Stimulated activated CD8-positive, alpha-beta memory T cell treated with anti-CD3 and anti-CD28 coated beads, Interleukin-7, amount 100 ng/mL, for 24 hours (primary cell): Measurements from ENCODE around the gene NMRK1.

Experiments used
- DNase-seq: peaks from one replicate; pipeline ENCODE4 v3.0.0-alpha.2; 2020; ENCODE audit warnings: low read depth

The NMRK1 gene

DNA sequence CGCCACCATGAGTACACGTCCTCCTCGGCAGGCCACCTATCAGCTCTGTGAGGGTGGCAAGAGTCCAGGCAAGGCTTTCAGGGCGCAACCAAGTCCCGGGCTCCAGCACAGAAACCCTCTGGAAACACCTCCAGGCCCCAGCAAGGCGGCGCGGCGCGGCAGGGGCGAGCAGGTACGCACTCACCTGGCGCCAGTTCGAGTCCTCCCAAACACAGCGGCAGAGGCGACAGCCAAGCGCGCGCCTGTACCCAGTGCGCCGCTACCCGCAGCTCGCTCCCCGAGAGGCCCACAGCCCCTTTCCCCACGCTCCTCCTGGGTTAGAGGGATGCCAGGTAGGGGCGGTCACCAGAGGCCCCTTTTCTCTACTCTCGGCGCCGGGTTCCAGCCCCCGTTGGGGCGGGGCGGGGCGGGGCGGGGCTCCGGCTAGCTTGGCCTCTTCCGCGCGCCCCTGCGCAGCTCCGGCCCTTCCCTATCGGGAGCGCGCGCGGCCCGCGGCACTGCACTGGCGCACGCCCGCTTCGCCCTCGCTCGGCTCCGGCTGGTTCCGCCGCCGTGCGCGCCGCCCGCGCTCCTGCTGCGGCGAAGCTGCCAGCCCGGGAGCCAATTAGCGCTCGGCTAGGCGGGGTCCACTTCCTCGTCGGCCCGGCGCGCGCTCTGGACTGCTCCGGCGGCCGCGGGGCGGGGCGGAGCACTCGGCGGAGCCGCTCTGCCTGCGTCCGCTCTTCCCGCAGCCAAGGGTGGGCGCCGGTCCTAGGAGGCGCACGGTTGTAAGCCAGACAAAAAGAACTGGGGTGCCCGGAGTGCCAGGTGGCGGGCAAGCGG, at the start of gene NMRK1, which contains the start of gene OSTF1:
Gene NMRK1, minus strand, starts transcription at position 332 of the 822 bp plus-strand sequence. CDS start 5,040 bp downstream, outside the sequence.
Gene OSTF1, plus strand, starts transcription at position 691 of the 822 bp plus-strand sequence. CDS start 179 bp downstream, outside the sequence.
- DNase-seq = peak; percentile 71

DNA sequence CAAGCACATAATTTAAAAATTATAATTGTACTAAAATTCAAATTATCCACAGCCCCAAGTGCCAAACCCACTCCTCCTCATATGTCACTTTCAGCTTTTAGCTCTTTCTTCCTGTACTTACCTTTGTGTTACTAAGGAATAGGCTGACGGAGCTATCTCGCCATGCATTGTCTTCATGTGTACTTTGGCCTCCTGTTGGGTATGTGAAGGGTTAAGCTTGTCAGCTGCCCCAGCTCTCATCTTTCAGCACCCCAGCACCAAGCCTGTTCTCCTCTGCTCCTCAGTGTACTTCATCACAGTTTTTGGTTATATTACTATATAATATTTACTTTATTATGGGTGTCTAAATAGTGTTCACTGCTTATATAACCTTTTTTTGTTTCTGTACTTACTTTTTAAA, 46.5 kb upstream of the NMRK1 start:
- DNase-seq = no peak

DNA sequence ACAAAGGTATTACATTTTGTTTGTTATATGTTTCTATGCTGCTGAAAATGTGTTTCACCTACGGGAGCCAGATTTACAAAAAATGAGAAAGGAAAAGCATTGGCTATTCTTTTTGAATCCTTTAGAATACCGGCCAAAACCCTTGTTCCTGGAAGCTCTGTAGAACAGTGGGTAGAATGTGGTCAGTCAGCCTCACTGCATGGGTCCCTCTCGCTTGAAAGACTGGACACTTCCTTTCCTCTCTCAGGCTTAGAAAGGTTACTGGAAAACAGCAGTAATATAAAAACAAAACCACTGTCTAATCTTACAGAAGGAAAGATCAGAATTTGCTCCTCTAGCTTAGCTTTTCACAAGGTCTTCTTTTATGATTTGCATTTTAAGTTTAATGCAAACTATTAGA, 45.4 kb upstream of the NMRK1 start:
- DNase-seq = no peak

DNA sequence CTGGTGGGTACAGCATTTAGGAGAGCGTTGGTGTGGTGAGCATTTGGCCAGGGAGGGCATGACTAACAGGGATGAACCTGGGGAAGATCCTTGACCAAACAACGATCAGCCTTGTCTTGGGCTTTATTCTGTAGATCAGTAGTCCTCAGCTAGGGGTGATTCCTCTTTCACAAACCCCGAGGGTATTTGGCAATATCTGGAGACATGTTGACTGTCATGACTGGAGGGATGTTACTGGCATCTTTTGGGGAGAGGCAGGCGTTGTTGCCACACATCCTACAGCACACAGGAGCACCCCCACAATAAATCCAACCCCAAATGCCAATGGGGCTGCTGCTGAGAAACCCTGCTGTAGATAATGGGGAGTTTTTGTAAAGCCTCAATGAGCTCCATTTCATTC, 44.3 kb upstream of the NMRK1 start:
- DNase-seq = no peak

DNA sequence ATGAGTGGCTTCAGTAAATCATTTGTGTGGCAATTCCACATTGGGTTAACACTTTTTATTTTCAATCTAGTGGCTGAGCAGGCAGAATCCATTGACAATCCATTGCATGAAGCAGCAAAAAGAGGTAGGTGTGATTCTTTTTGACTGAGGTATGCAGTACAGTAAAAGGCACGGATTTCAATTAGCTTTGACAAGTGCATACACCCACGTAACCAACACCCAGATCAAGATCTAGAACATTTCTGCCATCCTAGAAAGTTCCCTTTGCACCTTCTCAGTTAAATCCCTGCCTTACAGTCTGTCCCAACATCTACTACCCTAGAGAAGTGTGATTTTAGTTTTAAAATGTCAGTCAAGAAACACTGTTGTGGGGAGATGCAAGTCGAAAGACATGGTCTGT, 43.7 kb upstream of the NMRK1 start:
- DNase-seq = no peak

DNA sequence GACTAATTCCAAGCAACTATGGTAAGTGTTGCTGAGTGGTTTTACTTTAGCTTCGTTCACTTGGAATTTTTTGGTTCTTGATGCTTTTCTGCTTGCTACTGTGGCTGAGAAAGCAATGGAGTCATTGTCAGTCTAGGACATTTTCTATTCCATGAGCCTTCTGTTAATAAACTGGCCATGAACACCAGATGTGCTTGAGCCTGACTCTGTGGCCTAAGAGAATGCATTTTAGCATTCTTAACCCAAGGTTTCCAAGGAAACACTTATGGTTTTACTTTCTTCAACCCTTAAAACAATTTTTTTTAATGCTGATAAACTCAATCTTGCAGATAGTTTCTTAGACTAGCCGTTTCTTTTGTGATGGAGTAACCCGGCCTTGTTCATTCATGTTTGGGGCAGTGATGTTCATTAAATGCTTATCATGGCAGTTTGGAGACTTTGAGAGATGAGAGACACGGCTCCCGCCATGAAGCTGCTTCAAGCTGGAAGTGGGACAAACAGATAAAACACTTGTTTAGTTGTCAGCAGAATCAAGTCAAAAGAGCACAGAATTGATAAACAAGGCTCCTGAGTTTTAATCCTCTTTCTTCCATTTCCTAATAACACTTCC, 42.8 kb upstream of the NMRK1 start:
- no peak for DNase-seq

DNA sequence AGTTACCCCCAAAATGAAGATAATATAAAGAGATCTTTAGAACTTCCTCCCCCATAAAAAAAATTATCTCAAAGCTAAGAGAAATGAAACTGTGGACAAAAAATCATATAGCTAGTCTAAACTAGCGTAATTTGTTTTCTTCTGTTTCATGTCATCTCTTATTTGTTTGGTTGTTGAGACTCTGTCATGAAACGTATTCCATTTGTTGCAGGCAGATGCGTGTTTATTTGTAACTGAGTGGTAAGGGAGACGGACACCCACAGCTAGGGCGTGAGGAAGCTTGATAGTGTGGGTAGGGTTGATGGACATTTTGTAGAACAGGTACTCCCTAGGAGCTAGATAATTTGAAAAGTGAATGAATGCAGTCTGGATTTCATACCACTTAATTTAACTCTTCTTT, 42.2 kb upstream of the NMRK1 start:
- no peak for DNase-seq

DNA sequence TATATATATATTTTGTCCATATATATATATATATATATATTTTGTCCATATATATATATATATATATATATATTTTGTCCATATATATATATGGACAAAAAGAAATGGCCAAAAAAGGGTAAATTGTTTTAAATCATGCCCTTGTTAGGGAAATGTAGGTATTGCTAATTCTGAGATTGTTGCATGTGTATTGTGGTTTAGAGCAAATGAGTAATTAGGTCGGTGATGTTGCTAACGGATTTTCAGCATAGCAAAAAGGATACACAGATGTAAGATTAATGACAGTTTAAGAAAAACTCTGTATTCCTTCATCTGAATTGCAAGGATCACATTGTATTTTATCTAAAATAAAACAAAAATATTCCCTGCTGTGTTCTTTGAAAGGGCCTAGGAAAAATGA, 40.6 kb upstream of the NMRK1 start:
- no peak for DNase-seq

DNA sequence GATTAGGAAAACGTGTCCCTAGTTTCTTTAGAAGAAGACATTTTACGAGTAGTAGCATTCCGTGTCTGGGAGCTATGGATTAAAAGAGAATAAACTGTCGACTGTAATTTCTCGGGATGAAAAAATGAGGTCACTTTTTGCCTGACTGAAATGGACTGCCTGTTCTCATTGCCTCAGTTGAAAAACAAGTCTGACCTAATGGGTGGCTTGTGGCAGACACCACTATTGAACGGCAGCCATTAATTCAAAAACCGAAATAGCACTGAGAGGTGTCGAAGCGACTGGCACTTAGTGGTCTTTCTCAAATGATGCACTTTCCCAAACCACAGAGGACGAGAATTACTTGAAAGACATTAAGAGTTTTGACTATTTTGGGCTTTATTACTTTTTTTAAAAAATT, 35.7 kb upstream of the NMRK1 start:
- no peak for DNase-seq

DNA sequence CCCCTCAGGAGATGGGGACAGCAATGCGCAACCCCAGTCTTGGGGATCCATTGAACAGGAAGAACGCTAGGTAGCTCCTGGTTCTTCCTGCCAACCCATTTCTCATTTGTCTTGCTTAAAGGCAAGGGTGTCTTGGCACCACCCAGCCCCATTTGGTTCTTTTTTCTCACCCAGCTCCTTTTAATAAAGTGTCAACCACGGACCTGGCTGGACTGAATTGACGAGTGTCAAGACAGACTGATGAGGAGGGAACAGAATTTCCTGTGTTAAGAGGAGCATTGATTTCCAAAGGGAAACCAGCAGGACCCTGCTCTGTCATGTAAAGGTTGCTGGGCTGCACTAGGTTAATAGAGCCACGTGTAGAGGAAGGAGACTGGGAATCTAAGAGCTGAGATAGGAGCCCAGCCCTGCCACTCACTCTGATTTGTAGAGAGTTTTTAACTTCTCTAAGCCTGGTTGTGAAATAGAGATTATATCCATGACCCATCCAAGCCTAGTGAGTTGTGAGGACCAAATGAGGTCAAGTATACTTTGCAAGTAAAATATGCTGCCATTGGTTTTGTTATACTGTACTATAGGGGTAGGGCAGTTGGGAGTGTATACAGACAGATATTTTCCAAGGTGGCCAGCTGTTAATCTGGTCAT, 34.1 kb upstream of the NMRK1 start:
- no peak for DNase-seq

DNA sequence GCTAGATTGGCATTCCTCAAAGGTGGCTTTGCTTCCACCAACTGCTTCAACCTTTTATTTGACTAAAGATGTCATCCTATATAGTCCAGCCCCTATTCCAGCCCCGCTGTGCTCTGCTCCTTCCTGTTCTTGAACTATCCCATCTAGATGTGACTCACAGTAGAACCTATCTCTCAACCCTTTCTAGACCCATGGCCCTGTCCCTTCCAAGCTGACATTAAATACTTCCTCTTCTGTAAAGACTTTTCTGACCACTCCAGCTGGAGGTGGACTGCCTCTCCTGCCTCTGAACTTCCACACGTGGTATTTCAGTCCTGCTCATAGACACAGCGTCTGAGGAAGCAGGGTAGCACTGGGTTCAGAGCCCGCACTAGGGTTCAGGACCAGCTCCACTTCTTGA, 32.7 kb upstream of the NMRK1 start:
- DNase-seq = no peak

DNA sequence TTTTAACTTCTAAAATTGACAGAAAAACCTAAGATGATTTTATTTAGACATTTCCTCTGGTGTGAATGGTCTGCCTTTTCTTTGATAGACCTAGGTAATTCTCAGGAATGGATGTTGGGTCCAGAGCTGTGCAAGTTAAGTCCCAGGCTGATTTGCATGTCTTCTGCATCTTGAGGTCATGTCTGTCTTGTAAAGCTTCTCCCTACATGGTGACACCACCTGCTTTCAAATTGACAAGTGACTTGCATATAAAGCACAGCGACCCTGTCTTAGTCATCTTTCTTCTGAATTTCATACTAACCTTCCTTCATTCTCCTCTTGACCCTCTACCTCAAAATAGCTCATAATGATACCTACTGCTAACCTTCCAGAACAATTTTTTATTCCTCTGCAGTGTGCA, 29.6 kb upstream of the NMRK1 start:
- no peak for DNase-seq

DNA sequence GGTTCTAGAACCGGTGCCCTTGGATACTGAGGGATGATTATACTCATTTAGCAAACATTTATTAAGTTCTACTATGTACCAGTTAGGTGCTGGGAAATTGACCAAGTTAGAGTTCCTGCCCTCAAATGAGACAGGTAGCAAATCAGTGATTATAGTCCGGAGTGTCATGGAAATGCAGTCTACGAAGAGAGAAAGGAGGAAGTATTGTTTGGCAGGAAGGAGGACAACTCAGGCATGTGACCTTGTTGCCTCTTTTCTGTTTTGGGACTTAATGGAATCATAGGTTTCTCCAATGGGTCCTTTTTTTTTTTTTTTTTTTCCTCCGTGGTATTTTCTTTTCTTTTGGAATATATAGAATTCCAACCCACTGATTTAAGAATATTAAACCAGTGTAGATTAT, 28.4 kb upstream of the NMRK1 start:
- DNase-seq = no peak

DNA sequence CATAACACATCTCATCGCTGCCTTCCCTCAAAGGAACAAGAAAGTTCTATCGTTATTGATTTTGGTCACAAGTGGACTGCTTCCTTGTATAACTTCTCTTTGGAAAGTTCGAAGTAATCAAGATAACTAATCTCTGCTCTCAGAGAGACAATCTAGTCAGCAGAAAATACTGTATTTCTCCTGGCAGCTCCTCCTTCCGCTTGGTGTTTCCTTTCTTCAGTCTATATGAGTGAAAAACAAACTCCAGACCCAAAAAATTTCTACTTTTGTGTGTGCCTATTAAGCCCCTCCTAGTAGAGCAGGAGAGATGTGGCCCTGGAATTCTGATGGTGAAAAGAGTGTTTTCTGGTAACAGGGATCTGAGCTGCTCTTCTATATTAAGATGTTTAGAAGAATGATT, 24.8 kb upstream of the NMRK1 start:
- no peak for DNase-seq

DNA sequence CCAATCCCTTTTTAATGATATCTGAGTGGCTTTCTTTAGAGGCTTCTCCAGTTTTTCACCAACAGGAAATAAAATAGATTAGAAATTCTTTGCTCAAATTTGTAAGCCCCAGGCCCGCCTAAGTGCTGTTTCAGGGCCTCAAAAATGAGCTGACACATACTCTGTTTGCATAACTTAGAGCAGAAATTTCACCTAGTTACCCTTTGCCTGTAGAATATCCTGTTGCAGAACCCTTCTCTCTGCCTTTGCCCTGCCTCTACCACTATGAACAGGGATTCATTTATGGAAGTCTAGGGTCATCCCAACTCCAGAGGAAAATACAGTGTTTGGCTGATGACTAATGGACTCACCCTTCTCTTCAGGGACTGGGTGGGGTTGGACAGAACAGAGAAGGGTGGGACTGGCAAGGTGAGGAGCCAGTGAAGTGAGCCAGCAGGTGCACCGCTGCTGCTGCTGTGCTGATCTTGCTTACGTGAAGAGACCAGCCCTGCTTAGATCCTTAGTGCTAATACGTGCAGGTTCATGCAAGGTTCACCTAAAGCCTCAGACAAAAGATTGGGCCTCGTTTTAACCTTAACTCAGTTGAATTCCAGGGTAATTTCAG, 23.2 kb upstream of the NMRK1 start:
- DNase-seq = no peak

DNA sequence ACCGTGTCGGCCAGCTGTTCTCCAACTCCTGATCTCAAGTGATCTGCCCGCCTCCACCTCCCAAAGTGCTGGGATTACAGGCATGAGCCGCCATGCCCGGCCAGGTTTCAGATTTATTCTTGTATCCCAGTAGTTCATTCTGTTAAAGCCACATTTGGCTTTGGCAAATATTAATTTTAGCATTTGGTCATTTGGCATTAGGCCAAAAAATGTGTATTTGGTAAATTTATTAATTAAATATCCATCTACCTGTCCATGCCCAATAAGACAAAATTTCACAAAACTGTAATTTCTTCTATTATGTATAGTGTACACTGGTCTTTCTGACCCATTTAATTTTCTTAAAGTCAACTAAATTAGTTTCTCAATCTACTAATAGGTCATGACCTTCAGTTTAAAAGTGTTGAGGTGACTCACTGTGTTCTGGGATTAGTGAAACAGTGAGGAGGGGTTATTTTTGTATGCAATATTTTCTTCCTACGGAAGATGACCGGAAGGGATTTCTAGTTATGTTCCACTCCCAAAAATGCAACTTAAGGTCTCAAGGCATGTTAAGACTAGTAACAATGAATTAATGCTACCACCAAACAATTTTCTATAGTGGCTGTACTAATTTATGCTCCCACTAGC, 21.4 kb upstream of the NMRK1 start:
- DNase-seq = no peak

DNA sequence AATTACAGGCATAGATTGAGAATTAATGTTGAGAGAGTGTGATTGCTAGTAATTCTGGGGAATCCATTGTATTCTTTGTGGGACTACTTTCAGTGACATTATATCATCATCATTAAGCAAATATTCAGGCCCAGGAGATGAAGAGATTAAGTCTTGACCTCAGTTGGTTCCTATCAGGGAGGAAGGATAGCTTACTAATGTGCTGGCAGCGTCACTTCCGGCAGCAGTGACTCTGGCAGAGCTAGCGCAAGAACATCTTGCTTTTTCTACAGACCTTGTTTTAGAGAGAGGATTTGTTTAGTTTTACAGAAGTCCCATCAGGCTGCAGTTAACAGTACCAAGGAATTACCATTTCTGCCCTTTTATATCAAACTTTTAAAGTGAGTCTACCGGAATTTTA, 20.6 kb upstream of the NMRK1 start:
- DNase-seq = no peak

DNA sequence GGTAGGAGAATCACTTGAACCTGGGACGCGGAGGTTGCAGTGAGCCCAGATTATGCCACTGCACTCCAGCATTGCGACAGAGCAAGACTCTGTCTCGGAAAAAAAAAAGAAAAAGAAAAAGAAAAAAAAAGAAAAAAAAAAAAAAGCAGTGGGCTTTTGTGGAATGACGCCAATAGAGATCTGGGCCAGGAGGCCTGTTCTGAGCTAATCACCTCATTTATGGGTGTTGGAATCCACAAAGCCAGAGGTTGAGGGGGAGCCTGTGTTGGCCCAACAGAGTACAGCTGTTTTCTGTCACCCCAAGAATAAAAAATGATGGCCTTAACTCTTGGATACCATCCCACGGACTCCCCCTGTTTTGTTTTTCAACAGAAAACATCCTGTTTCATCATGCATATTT, 18.9 kb upstream of the NMRK1 start:
- no peak for DNase-seq

DNA sequence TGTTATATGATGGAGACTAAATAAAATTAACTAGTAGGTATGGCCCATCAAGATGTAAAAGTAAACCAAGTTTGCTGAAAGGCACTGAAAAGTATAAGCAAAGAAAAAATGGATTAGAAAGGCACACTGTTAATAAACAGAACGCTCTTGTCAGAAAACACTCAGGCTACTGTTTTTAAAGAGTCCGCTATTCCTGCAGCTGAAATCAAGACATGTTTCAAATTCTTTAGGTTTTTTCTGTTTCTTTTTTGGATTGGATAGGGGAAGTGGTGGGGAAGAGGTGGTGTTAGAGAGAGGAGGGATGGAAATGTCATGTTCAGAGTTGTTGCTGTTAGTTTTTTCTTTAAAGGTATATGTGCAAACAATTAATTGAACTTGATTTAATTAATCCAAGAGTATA, 17.9 kb upstream of the NMRK1 start:
- no peak for DNase-seq

DNA sequence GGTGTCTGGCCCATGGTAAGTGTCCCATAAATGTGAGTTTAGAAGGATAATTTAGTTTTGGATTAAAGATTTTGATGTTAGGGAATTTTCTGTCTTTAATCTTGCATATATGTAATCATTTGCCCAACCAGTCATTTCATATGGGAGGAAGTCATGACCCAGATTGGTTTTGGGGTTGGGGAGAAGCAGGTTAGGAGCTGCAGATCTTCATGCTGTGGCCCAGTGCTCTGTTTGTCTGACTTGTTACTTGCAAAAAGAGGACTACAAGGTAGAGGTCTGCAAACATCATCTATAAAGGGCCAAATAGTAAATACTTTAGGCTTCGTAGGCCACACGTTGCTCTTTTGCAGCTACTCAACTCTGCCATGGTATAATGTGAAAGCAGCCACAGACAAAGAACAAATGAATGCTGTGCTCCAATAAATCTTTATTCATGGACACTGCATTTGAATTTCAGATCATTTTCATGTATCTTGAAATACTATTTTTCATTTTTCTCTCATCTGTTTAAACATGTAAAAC, 17.1 kb upstream of the NMRK1 start:
- DNase-seq = no peak

DNA sequence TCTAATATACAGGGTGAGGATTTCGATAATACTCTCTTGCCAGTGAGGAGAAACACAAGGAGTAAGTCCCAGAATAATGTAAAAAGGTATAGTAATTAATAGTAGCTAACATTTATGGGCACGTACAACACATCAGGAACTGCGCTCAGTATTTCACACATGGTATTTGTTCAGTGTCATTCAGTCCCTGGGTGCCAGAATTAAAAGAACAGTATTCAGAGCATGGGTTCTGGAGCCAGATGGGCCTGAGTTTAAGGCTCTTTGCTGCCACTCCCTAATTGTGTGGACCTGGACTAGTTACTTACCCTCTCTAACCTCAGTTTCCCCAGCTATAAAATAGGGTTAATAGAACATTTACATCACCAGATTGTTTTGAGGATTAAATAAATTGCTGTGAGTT, 16.7 kb upstream of the NMRK1 start:
- DNase-seq = no peak

DNA sequence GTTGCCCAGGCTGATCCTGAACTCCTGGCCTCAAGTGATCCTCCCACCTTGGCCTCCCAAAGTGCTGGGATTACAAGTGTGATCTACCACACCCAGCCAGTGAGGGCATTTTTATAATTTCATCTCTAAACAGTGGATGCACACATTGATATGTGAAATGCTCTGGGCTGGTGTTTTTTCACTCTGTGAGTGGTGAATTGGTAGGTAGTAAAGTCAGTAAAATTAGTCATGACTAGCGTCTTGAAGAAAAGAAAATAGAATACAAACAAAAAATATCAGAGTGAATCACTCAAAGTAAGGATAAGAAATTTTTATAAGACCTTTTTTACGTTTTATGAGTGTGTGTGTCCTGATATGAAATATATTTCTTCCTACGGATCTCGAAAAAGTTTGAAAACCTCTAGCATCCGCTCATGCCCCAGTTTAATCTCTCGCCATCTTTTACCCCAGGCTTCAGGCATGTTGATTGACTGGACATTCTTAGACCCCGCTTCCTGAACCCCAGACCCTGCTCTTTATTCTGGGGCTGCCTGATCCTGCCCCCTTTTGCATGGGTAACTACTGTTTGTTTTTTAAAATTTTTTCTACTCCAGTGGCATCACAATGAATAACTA, 14.3 kb upstream of the NMRK1 start:
- no peak for DNase-seq
